Erythroblast (primary cell): ENCODE results near the gene PLXNB2.

ENCODE experiments used
- DNase-seq, 2 experiments: peaks; one replicate each; lab custom pipeline; 2025; lab: John Stamatoyannopoulos, UW
- GATA1 ChIP-seq: IDR thresholded peaks from 2 replicates; pipeline ENCODE4 v1.6.1; 2011; ENCODE audit warnings: low read depth, mild to moderate bottlenecking, control low read depth, low read length, moderate library complexity
- POLR2A ChIP-seq: IDR thresholded peaks from 2 replicates; pipeline ENCODE4 v1.6.1; 2011; ENCODE audit warnings: mild to moderate bottlenecking, low read length

The PLXNB2 gene

GRCh38 chr22:50302041-50302541, 5.4 kb downstream of the PLXNB2 start:
- DNase-seq: no peak
- TF ChIP-seq GATA1 (no peak), POLR2A (no peak)

GRCh38 chr22:50301581-50301991, 5.9 kb downstream of the PLXNB2 start:
- no peak for DNase-seq
- TF ChIP-seq POLR2A (no peak), GATA1 (no peak)

DNA sequence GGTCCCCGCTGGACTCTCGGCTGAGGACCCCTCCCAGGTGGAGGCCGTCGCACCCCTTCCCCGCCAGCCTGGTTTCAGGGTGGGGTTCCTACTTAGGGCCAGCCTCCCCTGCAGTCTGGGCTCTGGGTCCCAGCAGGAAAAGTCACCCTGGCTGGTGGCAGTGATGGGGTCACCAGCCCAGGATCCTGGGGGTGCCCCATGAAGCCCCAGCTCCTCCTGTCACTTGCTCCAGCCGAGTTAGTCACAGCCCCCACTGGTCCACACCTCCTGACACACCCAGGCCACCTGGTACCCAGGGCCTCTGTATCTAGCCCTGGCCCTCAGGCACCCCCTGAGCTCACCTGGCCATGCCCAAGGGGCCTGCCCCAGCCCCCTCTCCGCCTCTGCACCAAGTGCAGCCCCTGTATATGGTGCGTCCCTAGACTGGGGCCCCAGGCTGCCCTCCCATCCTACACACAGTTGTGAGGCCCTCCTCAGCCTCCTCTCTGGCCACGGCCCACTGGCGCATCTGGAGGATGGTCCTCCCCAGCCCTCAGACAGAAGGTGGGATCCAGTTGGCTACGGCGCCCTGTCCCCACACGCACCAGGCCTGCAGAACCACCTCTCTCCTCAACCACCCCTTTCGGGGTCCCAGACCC, 6.7 kb downstream of the PLXNB2 start:
- no peak for DNase-seq
- no peak for TF ChIP-seq POLR2A

DNA sequence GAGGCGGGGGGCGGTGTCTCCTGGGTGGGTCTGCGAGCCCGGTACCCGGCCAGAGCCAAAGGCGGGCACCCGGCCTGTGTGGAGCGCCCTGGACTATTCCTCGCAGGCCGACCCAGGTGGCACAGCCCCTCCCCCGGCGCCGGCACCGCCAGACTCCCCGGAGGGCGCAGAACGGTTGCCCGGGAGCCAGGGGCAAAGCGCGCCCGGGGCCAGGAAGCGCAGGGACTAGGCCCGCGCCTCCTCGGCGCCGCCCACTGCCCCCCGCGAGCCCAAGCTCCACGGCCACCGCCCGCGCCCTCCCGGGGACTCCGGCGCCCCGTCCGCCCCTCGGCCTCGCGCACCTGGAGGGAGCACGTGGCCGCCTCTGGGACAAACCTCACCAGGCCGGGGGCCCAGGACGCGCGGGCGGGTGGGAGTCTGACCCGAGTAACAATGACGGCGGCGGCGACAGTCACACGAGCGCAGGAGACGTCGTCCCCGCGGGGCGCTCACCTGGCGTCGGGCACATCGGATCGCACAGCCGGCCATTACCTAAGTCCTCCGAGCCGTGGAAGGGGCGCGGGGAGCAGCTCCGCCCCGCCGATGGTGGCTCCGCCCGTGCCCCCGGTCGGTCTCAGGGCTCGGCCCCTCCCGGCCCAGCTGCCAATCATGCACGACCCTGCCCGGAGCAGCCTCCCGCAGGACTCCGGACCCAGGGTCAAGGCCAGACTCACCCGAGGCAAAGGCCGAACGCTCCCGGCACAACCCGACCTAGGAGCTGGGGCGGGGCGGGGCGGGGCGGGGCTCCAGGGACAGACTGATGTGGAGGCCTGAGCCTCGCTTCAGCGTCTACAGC, 7.4 kb downstream of the PLXNB2 start:
- no peak for DNase-seq
- TF ChIP-seq GATA1 (no peak), POLR2A (no peak)

- no peak for DNase-seq
- TF ChIP-seq POLR2A (no peak), GATA1 (no peak)
Observed at GRCh38 chr22:50298937-50299784, 8.3 kb downstream of the PLXNB2 start.

DNA sequence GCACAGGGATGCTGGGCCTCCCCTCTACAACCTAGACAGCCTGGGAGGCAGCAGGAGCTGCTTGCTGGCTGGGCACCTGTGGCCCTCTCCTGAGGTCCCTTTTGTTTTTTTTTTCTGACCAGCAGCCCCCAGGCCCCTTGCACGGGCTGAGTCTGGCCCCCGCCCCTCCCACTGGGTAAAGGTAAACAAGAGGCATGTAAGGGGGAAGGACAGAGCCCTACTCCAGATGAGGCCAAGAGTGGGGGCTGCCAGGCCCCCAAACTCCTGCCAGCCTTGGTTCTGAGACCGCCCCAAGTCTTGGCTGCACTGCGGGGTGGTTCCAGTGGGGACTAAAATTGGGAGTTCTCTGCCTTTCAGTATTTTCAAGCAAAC, 9.2 kb downstream of the PLXNB2 start:
- TF ChIP-seq POLR2A (no peak), GATA1 (no peak)
- DNase-seq: no peak

DNA sequence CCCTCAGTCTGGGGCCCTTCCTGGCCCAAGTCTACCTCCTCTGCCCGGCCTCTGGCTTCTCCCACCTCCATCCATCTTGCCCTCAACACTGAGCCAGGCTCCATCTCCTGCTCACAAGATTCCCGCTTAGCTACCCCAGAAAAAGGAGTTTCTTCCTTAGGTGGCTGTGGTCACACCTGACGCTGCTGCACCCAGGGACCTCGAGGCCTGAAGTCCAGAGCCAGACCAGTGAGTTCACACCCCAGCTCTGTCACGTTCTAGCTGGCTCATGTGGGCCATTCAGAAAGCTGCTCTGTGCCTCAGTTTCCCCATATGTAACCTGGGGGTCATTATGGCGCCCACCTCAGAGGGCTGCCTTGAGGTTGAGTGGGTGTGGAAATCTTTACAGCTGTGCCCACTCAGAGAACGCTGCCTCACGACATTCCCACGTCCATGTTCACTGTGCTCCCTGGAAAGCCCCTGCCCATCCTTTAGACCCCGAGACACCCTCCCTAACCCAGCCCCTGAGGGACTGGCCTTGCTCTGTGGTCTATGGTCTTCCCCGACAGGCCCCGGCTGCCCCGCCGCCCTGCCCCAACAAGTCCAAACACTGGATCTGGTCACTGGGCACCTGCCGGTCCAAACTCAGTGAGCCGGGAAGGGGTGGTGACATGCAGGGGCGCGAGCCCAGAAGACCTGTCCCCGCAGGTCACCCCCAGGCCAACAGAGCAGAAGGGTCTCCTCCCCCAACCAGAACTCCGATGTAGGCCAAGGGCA, 9.8 kb downstream of the PLXNB2 start:
- TF ChIP-seq POLR2A (no peak), GATA1 (no peak)
- no peak for DNase-seq

- no peak for TF ChIP-seq POLR2A
- no peak for TF ChIP-seq GATA1
Observed at GRCh38 chr22:50296658-50297490, 10.6 kb downstream of the PLXNB2 start.

DNA sequence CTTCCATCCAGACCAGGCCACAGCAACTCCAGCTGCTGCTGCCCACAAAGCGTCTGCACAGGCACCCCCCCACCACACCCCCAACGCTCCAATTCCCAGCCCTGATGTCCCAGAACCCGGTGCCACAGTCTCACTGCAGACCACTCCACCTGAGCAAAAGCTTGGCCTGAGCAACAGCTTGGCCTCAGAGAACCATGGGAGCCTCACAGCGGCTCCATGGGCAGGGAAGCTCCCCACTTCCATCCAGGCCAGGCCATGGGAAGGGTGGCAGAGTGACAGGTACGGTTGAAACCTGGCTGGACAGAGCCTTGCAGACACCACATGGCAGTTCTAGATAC, 13.2 kb downstream of the PLXNB2 start:
- TF ChIP-seq GATA1 (no peak), POLR2A (no peak)
- DNase-seq: no peak

More at GRCh38 chr22:50296658-50297490, 10.6 kb downstream of the PLXNB2 start:
- DNase-seq: no peak

- DNase-seq: no peak
- no peak for TF ChIP-seq POLR2A
- no peak for TF ChIP-seq GATA1
Observed at GRCh38 chr22:50293441-50294318, 13.8 kb downstream of the PLXNB2 start.

GRCh38 chr22:50292643-50293440, 14.6 kb downstream of the PLXNB2 start:
- TF ChIP-seq POLR2A (no peak), GATA1 (no peak)
- no peak for DNase-seq
